Brain pericyte (primary cell): ENCODE results near the gene UBE4B.

Experiments used
- DNase-seq: peaks from one replicate; pipeline ENCODE4 v3.0.0-alpha.2; 2012; ENCODE audit warnings: low read depth, low spot score

Gene UBE4B

GRCh38 chr1:10113501-10113900 lies 80.7 kb downstream of the UBE4B start:
- DNase-seq = no peak

DNA sequence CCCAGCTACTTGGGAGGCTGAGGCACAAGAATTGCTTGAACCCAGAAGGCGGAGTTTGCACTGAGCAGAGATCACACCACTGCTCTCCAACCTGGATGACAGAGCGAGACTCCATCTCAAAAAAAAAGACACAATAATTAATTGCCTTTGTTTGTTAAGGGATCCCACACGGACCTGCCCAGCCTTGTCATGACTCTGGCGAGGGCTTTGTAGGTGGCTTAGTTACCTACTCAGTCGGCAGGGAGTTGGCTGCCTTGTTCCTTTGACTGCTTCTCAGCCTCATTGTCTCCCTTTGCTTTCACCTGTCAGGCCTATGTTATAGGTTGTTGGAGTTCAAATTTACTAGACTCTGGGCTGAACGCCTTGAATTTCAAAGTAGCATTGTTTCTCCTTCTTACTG lies 82.0 kb downstream of the UBE4B start:
- DNase-seq = no peak

GRCh38 chr1:10117132-10117531 lies 84.4 kb downstream of the UBE4B start:
- no peak for DNase-seq

DNA sequence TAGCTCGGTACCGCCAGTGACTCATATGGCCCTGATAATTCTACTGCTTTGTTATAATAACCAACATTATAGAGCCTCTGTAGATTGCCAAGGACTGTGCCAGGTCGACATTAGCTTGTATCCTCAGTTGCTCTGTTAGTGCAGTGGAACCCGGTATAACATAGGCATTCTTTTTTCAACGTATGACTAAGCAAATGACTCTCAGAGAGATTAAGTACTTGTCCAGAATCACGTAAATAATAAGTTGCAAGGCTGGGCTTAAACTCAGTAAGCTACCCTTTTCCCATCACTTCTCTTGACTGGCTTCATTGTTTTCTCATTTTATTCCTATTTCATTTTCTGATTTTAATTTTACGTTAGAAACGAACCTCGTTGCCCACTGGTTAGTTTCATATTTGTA lies 85.1 kb downstream of the UBE4B start:
- no peak for DNase-seq

GRCh38 chr1:10121688-10122087 lies 88.9 kb downstream of the UBE4B start:
- no peak for DNase-seq

- no peak for DNase-seq
These were observed 90.2 kb downstream of the UBE4B start for GRCh38 chr1:10122926-10123325.

GRCh38 chr1:10128101-10128765 lies 95.5 kb downstream of the UBE4B start:
- no peak for DNase-seq

DNA sequence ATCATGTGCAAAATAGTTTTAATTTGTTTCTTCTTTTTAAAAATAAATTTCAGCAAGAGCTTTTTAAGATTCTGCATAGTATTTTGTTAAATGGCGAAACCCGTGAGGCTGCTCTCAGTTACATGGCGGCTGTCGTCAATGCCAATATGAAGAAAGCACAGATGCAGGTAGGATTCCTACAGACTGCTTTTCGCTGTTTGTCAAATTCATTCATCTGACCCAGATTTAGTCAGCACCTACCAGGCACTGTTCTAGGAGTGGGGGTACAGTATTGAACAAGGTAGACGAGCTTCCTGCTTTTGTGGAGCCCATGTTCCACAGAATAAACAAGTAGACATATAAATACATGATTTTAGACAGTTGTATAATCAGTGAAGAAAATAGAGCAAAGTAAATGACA lies 99.6 kb downstream of the UBE4B start:
- no peak for DNase-seq

- no peak for DNase-seq
These were observed 100.1 kb downstream of the UBE4B start for GRCh38 chr1:10132852-10133251.

DNA sequence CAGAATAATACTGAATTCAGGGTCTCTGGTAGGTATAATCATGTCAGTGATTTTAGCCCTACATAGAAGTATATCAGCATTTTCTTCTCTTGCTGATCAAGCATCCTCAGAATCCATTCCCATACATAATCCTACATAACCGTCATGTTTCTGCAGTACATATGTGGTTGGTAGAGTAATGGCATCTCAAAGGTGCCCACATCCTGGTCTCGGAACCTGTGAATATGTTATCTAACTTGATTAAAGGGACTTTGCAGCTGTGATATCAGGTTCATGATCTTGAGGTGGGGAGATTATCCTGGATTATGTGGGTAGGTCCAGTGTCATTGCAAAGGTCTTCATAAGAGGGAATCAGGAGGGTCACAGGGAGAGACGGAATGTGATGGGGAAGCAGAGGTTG lies 108.2 kb downstream of the UBE4B start:
- DNase-seq = no peak

DNA sequence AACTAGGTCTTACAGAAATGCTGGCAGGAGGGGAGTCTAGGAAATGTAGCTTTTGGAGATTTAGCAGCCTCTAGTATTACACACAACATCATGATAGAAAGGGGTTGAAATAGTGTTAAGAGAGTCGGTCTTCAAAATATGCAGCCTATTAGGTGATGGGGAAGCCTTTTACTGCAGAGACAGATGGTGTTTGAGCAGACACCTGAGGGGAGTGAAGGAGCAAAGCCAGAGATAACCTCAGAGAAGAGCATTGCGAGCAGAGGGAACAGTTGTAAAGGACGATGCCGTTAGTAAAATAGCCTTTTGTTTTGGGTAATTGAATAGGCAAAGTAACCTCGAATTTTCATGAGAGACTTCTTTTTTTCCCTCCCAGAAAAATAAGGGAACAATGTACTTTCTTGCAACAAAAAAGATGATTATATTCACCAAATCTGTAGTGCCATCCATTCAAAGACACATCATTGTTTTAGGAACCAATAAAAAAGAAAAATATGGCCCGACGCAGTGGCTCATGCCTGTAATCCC lies 111.3 kb downstream of the UBE4B start:
- DNase-seq = no peak

- no peak for DNase-seq
These were observed 113.6 kb downstream of the UBE4B start for GRCh38 chr1:10146391-10146790.

DNA sequence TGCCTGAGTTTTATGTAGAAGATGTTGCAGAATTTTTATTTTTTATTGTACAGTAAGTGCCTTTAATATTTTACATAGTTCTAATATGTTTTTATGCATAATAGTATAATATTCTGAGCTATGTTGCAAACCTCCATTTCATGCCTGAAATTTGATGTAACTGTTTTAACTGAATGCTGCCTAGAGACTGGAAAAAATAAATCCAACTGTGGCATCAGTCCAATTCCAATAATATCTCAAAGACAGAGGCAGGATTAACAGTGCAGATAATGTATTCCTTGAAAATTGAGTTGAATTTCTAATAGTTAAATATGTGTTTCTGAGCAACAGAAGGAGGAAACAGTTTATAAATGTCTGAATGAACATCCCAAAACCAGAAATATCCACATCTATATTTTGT lies 116.5 kb downstream of the UBE4B start:
- DNase-seq = no peak

DNA sequence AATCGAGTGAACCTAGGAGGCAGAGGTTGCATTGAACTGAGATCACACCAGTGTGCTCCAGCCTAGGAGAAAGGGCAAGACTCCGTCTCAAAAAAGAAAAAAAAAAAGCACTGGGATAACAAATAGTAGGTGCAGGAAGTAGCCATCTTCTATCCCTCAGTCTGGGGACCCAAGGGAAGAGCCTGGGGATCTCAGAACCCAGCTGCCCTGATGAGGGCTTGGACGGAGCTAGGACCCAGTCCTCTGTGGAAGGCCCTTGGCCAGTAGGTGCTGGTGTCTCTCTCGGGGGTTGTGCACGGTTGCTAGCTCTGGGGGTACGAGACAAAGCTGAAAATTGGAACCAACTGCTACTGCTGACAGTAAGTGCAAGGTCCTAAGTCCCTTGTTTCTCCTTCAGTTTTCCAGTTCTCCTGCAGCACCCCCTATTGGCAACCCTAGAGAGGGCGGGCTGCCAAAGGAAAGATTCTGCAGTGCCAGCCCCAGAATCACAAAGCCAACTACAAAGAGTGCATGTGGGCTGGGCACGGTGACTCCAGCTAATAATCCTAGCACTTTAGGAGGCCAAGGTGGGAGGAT lies 120.0 kb downstream of the UBE4B start:
- DNase-seq = no peak

DNA sequence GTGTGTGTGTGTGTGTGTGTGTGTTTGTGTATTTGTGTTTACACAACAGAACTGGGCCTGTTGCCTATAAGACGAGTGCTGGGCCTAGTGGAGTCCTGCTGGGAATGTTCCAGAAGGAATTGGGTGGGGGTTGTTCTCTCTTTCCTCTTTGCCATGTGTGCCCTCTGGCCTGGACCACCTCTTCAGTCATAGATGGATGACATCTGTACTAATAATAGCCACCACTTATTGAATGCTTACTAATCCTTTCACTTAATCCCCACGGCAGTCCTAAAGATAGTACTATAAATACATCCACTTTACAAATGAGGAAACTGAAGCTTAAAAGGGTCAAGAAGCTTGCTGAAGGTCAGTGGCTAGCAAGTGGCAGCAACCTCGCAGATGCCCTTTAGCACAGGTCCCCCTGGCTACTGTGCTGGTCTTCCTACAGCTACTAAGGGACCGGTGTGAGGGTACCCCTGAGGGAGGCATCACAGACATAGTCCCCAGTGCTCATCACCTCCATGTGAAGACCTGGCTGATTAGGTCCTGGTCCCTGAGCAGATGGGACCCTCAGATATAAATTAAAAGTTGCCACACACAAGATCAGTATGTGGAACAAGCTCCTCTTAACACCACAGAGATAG lies 122.4 kb downstream of the UBE4B start:
- DNase-seq = peak; percentile 22

GRCh38 chr1:10160173-10160572 lies 127.4 kb downstream of the UBE4B start:
- DNase-seq = no peak

- DNase-seq = no peak
These were observed 128.2 kb downstream of the UBE4B start for GRCh38 chr1:10160907-10161490.

DNA sequence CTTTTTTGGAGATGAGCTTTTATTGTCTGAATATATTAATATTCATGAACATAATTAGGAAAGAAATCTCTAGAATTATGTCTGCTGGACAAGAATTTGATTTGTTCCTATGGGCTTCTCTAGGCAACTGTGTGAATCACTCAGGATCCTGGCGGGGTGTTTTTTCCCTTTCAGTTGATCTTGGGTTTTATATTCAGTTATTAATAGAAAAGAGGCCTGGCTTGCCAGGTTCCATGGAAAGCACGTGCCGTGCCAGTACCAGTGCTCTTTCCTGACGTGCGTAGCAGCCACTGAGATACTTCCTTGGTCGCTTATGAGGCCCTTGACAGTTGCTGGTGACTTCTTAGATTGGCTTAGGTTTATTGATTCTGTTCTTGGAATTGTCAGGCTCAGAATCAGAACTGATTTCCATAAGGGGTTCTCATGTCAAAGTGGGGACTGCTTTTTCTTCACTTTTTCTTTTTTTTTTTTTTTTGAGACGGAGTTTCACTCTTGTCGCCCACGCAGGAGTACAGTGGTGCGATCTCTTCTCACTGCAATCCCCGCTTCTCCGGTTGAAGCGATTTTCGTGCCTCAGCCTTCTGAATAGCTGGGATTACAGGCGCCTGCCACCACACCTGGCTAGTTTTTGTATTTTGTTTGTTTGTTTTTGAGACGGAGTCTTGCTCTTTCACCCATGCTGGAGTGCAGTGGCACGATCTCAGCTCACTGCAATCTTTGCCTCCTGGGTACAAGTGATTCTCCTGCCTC lies 129.0 kb downstream of the UBE4B start:
- DNase-seq = no peak

DNA sequence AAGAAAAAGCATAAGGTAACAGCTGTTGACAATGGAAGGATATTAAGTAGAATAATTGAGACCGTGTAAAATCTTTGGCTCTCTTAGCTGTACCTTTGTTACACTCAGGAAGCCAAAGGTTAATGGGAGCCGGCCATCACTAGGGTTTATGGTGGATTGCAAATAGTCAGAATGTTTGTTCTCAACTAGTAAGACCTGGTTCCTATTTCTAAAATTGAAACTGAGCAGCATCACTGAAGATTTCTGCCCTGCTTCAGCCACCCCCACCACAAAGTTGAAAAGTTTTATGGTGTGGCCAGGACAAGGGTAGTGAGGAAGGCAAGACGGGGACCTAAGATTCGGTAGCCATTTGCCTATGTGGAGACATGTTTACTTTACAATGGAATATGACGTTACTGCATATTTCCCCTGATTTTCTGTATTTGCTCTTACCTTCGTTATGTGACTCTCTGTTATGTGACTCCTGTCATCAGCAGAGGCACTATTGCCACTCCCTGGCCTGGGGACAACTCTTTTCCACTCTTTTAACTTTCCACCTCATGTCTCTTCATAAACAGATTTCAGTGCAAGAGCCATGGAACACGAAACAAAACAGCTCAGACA lies 136.3 kb downstream of the UBE4B start:
- no peak for DNase-seq

DNA sequence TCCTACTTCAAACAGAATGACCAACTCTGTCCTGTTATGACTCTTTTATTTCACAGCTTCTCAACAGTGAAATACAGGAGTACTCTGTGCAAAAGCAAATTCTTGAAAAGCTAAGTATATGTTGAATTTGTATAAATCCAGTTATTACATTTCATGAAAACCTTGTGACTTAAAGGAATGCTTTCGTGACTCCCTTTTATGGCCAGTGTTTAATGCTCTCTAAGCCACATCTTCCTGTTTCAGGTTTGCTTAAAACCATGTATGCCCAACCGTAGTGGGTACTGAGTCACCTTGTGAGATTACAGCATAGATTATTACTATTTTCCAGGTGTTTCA lies 137.4 kb downstream of the UBE4B start:
- no peak for DNase-seq

DNA sequence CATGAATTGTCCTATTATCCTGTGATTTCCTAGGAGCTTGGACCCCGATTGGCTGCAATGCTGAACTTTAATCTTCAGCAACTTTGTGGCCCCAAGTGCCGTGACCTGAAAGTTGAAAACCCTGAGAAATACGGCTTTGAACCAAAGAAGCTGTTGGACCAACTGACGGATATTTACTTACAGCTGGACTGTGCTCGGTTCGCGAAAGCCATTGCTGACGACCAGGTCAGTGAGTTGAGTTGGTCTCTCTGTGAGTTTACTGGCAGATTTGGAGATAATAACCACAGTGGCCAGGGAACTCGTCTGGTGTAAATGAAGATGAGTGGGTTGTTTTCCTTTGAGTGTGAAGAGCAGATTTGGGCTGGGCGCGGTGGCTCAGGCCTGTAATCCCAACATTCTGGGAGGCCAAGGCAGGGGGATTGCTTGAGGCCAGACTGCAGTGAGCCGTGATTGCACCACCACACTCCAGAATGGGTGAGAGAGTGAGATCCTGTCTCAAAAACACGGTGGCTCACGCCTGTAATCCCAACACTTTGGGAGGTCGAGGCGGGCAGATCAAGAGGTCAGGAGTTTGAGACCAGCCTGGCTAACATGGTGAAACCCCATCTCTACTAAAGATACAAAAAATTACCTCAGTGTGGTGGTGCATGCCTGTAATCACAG lies 138.5 kb downstream of the UBE4B start:
- DNase-seq = no peak
